ENCODE data around the gene MED17.

Gene MED17

DNA sequence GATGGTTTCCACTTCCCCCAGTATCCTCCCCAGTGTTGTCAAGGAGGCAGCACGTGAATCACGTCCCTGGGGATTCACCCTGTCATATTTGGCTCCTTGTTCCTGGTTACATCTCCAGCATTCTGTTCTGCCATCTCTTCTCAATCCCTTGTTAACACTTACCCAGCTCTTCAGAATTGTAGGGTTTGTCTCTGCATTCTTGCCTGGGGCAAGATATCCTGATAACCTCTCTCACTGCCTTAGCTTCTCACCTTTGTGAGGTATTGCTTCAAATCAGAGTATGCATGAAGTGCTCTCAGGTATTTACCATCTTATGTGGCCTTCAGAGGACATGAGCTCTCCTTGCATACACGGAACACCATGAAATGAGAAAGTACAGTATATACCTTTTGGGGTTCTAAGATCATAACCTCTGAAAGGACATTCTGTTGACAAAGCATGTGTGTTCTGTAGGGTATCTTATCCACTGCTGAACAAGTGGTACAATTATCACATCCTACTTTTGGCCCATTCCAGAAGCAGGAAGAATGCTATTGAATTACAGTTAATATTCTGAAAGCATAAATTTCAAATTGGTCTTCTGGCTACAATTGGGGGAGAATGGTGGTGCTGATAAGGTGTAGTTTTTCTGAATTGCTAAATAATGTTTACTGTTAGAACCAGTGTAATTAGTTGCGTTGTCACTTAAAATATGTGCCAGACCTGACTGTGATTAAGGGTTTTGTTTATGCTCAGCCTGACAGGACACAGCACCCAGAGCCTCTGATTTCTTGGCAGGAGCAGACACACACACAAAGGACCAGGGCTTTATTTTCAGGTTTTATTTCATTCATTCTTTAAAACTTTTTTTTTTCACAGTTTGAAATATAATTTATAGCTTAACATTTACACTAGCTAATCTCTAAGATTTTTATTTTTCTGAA lies 33.6 kb downstream of the MED17 start:
- no peak for DNase-seq

DNA sequence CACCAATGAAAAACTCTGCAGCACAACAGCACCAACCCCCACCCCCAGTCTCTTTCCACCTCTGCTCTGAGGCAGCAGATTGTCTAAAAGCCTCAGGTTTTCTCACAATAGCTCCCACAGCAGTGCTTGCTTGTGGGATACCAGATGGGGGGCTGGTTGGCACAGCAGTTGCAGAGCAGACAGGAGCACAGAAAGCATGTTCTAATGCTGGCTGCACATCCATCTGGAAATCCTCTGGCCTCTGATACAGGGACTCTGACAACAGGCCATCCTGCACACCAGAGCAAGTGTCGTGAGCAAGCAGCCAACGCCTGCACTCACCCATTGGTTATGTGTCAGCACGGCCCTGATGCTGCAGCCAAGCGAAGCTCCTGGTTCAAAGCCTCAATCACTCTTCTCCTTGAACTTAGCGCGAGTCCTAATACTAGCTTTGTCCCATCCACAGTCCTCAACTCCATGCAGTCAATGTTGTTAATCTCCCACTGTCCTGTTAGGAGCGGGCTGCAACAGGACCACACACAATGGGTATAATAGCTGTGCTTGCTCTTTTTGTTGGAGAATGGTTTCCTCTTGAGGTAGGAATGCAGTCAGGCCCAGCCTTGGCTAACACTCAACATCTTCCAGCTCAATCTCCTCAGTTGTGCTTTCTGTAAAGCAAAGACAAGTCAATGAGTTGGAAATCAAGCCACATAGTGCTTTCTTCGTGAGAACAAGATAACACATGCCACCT lies 36.0 kb downstream of the MED17 start:
- DNase-seq: no peak

DNA sequence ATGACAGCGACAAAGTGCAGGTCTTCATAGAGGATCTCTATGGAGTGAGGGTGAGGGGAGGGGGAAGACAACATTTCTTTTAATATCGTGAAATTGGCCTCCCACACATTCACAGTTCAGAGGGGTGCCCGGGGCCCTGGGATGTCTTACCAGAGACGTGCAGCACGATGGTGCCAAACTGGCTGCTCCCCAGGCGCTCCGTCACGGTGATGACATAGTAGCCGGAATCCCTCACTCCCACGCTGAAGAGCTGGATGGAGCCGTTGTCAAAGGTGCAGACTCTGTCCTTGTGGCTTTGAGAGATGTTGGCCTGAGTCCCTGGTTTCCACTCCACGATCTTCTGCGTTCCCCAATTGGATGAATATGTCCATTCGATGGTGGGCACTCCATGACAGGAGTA lies 36.8 kb downstream of the MED17 start:
- no peak for DNase-seq

DNA sequence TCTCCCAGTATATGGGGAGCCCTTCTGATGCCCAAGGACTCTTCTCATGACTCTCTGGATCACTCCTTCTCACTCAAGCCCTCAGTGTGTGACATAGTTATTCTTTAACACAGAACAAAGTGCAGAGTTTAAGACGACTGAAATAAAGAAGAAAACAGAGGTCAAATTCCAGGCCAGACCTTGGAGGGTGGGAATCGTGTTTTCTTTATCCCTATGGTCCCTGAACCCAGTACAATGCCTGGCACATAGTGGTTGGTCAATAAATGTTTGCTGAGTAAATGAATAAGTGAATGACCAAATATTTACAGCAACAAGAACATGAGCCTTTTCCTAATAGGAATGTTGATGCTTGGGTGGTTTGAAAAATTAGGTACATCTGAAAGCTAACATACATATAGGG lies 37.5 kb downstream of the MED17 start:
- DNase-seq: no peak

DNA sequence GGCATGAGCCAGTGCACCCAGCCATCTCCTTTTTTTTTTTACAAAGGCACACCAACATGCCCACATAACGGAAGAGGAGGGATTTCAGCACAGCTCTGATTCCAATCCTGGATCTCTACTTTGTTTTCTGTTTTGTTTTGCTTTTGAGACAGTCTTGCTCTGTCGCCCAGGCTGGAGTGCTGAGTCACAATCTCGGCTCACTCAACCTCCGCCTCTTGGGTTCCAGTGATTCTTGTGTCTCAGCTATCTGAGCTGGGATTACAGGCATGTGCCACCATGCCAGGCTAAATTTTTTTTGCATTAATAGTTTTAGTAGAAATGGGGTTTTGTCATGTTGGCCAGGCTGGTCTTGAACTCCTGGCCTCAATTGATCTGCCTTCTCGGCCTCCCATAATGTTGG lies 38.3 kb downstream of the MED17 start:
- DNase-seq: no peak

DNA sequence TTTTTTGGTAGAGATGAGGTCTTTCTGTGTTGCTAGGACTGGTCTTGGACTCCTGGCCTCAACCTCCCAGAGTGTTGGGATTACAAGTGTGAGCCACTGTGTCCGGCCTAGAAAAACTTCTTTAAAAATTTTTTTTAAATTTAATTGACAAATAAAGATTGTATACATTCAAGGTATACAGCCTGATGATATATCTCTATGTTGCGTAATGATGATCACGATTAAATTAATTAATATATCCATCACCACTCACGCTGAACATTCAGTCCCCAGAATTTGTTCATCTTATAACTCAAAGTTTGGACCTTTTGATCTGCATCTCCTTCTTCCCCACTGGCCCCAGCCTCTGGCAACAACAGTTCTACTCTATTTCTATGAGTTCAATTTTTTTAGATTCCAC lies 39.1 kb downstream of the MED17 start:
- DNase-seq: no peak

DNA sequence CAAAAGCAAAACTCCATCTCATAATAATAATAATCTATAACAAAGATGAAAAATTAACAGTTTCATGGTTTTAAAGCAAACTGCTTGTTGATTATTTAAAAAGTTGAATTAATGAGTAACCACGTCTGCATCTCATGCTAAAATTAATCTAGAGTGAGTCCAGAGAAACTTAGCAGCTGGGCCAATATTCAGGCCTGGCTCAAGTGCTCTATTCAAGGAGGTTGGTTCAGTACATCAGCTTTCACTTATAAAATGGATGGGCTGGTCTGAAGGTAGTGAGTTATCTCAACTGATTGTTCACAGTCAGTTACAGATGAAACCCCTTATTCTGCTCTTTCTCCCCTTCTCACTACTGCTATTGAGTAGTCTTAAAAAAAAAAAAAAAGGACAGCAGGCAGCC lies 43.3 kb downstream of the MED17 start:
- DNase-seq: no peak

DNA sequence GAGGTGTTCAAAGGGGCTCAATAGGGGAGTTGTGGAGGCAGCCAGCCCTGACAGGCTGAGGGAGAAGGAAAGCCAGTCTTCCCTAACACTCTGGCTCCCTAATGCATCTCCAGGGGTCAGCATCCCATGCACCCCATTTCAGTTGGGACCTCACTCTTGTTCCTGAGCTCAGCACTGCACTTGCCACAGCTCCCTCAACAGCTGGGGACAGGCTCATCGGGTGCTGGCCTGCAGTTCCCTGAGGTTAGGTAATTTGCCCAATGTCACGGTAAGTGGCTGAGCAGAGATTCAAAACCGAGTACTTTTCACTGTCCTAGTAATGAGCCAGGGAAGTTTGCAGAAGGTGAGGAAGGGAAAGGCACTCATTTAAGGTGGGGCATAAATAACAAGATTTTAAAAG lies 45.5 kb downstream of the MED17 start:
- DNase-seq: no peak

DNA sequence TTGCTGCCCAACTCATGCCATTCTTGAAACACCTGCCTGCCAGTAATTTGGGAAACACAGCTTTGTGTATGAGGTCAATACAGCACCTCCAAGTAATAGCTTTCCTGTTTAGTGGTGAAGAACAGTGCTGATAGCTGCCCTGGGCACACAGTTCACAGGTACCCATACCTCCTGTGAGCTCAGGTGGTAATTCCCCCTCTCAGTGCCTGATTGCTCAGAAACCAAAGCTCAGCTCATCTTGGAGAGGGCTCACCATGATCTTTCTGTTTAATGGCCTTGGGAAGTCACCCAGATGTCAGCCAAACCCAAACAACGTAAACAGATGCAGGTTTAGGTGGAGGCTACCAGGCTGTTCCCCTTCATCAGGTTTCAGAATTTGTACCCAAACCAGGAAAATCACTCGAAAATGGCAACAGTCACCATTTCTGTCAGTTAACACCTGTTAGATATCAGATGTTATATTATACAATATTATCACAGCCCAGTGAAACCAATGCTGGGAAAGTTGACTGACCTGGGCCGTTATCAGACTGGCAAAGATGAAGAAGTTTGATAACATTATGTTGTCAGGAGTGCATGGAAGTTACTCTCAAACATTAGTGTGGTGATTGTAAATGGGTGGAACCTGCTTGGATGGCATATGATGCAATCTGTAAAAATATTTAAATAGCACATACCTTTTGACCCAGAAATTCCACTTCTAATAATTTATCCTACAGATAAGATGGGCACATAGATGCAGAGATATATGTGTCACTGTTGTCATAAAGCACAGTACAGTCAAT lies 47.5 kb downstream of the MED17 start:
- no peak for DNase-seq

DNA sequence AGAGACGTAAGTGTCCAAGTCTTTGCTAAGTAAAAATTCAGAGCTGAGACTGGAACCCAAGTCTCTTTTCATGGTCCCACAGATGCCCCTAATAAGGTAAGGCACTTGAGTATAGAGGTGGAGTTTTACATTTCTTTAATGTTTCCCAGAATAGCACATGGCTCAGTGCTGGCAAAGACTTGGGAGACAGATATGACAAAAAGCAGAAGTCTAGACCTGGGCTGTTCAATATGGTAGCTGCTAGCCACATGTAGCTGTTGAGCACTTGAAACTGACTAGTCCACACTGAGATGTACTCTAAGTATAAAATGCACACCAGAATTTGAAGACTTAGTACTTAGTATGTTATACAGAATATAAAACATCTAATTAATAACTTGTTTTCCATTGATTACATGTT lies 48.7 kb downstream of the MED17 start:
- no peak for DNase-seq

DNA sequence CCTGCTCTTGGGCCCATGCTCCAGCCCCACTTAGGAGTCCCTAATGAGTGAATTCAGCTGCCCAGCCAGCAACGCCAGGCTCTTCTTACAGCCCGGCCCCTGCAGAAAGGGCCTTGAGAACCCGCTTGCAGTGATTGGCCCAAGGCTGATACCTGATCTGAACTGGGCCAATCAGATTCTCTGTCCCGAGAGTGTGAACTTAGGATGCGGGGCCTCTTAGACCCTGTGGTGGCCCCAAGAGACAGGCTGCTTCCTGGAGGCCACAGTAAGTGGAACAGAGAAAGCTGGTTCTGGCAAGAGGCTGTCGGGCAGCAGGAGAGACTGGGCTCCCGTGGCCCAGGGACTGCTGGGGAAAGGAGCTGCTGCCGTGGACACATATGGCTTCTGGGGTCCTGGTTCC lies 54.9 kb downstream of the MED17 start:
- DNase-seq: no peak

DNA sequence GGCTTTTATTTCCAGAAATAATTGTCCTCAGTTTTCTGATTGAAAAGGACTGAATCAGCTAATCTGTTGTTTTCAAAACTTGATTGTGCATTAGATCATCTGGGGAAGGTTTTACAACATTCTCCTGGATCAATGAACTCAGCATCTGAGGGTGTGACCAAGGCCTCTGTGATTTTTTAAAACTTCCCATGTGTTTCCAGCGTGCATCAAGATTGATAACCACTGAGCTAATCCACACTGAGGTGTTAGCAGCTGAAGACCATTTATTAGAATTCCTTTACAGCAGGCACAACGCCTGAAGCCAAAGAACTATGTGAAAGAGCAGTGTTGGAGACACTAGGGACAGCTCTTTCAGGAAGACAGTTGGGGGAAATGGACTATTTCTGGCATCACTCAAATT lies 56.1 kb downstream of the MED17 start:
- no peak for DNase-seq

DNA sequence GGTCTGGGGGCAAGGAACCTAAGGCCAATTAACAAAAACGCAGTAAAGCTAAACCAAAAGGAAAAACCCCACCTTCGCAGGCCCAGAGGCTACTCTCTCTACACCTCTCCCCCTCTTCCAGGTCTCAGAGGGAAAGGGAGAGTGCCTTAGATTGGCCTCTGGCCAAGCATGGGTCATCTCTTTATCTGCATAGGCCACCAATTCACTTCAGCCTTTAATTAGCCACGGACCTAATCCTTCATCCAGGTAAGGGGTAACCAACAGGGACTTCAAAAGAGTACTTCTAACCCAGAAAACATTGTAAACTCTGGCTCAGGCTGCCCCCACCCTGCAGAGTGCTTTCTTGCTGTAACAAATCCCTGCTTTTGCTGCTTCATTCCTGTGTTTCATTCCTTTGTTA lies 56.9 kb downstream of the MED17 start:
- DNase-seq: no peak

DNA sequence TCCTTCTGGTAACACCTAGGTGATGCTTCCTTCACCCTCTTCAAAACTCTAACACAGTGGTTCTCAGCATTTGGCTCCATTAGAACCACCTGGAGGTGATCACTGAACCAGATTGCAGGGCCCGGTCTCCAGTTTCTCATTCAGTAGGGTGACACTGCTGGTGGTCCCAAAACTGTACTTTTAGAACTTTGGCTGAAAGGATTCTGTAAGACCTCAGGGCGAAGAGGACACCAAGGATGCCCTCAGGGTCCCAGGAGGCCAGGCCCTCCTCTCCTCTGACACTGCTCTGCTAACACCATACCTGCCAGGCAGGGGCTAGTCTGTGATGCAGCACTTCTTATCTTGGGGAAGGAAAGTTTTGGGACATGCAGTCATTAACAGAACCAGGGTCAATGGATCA lies 57.4 kb downstream of the MED17 start:
- DNase-seq: no peak

DNA sequence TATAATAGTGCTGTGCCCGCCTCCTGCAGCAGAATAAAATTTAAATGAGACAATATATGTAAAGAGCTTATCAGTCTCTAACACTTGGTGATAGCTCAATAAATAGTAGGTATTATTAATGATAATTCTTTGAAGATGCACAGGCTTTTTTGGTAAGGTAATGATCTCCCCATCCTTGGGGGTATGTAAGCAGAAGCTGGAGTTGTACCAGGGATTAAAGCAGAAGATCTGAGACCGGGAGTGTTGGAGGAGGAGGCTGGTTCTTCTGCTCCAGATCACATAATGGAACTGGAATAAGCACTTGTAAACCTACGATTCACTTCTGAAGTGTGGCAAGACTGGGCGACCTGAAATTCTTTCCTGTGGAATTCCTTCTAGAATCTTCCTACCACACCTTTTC lies 58.0 kb downstream of the MED17 start:
- no peak for DNase-seq

DNA sequence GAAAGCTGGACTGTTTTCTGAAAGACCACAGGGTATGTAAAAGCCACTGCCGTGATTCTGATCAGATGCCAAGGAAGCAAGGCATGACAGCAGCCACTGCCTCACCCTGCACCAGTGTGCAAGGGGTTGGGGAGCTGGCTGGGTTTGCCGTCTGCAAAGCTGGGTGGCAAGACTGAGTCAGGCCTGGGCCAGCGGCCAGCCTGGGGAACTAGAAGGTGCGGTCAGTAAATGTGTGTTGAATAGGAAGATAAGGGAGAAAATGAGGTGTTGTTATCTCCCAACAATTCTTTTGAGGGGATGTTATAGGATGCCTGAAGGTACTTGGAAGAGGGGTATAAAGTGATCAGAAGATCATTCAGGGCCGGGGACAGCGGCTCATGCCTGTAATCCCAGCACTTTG lies 58.4 kb downstream of the MED17 start:
- DNase-seq: no peak

DNA sequence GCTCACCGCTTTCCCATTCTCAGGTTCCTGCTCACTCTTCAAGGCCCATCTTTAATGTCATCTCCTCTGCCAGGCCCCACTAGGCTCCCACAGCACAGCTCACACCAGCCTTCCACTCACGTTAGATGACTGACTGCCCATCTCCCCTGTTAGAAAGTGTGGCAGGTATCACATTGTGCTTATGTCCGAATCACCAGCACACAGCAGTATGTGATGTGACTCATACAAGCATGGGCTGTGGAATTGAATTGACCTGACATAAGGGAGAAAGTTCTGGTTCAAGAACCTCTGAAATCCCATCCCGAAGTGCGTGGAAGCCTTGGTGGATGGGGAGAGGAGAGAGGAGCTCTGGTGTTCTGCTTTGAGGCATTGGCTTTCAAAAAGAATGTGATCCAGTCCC lies 59.8 kb downstream of the MED17 start:
- DNase-seq: no peak

DNA sequence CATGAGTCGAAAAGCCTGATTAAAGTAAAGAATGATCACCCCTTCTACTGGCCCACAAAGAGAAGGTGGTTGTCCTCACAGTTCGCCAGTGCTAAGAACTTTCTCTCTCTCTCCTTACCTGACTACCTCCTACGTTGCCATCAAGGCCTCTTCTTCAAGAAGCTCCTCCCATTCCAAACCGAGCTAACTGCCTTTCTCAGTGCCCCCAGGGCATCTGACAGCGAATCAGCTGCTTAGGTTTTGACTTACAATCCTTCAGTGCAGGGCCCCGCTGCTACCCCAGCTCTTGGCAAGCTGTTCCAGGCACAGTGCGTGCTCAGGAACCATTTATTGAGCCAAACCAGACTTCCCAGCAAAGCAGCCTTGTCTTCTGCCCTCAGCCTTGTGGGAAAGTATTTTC lies 60.5 kb downstream of the MED17 start:
- DNase-seq: no peak

DNA sequence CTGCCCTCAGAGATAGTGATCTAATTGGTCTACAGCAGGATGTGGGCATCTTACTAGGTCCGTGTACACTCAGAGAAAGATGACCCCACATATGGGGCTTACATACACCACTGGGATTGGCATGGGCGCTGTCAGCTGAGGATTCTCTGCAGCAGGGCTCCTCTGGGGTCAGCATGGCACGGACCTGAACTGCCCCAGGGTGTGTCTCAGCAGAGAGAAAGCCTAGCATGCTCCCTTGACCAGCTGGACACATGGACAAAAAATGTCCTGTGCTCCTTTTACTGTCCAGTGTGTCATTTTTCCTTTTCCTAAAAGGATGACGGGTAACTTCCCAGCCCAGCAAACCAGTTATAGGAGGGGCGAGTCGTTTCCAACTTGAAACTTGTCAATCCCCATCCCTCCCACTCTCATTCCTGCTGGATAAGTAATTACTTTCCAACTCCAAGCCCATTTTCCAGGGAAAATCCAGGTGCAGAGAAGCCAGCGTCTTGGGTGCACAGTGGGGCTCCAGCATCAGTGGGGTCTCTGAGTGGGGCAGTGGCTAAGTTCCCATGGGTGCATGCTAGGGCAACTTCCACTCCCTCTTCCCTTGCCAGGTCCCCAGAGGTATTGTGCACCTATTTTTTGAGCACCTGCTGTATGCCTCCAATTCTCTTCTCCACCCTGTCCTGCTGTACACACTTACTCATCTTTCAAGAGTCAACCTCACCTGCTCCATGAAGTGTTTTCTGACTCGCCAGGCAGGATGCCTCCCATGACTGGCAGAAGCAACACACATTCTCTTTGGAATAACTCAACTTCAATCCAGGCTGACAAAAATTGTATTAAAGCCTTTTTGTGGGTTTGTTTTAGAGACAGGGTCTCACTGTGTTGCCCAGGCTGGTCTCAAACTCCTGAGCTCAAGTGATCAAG lies 61.4 kb downstream of the MED17 start:
- no peak for DNase-seq

DNA sequence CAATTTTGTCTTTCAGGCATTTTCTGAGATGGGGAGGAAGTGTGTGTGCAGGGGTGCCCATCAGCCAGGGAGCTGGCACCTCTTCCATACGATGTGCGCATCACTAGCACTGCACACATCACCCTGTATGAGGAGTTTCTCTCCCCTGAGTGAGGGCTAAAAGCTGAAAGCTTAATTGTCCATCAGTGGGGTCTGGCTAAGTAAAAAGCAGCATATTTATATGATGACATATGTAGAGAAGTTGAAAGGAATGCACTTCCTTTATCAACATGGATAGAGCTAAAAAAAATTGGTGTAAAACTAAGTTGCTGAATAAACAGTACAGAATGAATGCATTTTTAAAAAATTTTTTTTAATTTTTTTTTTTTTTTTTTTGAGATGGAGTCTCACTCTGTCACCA lies 62.3 kb downstream of the MED17 start:
- DNase-seq: no peak

DNA sequence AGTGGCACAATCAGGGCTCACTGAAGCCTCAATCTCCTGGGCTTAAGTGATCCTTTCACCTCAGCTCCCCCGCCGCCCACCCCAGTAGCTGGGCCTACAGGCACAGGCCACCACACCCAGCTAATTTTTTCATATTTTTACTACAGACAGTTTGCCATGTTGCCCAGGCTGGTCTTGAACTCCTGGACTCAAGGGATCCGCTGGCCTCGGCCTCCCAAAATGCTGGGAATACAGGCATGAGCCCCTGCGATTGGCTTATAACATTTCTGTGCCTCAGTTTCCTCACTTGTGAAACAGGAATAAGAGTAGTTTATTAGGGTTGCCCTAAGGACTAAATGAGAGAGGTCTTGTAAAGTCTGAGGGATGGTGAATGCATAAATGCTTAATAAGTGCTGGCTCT lies 65.1 kb downstream of the MED17 start:
- DNase-seq: no peak

DNA sequence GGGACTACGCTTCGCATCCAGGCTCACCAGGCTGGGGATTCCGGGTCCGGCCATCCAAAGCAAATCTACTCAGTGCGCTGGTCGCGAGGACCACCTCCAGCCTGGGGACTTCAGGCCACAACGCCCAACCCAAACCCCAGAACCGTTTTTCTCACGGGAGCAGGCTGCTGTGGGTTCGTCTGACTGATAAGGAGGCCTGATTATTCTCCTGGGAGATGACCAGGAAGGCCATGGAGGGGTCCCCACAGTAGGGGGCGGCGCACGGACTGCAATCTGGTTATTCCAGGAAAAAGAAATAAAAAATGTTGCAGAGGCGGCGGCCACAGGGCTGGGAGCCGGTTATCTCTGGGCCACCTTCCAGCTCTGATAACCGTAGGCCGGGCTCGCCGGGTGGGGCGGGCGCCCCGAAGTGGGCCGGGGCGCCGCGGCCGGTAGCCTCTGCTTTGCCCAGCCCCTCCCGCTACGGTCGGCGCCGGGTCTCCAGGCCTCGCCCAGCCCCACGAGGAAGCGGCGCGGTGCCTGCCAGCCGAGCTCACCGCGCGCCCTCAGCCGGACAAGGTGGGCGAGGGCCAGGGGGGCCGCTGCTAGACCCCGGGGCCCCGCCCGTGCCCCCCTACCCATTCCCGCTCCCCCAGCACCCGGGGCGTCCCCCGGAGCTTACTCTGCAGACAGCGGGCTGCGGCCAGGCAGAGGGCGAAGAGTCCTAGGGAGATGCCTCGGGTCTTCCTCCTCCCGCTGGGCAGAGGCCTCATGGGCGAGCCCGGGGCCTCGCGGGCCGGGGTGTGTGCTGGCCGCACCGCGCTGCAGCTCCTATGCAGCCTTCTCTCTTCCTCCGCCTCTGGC lies 65.9 kb downstream of the MED17 start:
- DNase-seq: peak; percentile 6

Measured in stimulated activated CD4-positive, alpha-beta T cell treated with anti-CD3 and anti-CD28 coated beads, Interleukin-15, amount 100 ng/mL, for 24 hours (primary cell).